ENCODE results near the gene ASB18.

ASB18 gene

GRCh38 chr2:236257136-236257535, 7.1 kb downstream of the ASB18 start (continued):
- TF ChIP-seq BCL6B (tag by site-specific recombination; IDR thresholded peaks at IDR 0.05) (no peak), ZNF311 (tag by site-specific recombination; IDR thresholded peaks at IDR 0.05; ENCODE audit: borderline replicate concordance) (no peak), KLF1 (tag by site-specific recombination; IDR thresholded peaks at IDR 0.05) (no peak)

- ChIA-PET POLR2A (no interaction called here), CTCF (no interaction called here)
- no peaks in the 10 kb centered on the region for H3K9me3 ChIP-seq (ENCODE audit: control insufficient read depth, insufficient read depth, low read depth, low read length)
- H3K27ac ChIP-seq (ENCODE audit: extremely low read depth, low read depth, low read length) = no peak overlapping the region
- TF ChIP-seq ZNF37A (tag by site-specific recombination; IDR thresholded peaks at IDR 0.05) (no peak), GLI4 (tag by site-specific recombination; IDR thresholded peaks at IDR 0.05) (no peak), ZNF404 (tag by site-specific recombination; IDR thresholded peaks at IDR 0.05) (no peak), ZNF184 (tag by site-specific recombination; IDR thresholded peaks at IDR 0.05) (no peak), ZNF48 (tag by site-specific recombination; IDR thresholded peaks at IDR 0.05) (no peak), ZNF335 (tag by site-specific recombination; conservative IDR thresholded peaks at IDR 0.05) (no peak), ZNF580 (tag by site-specific recombination; IDR thresholded peaks at IDR 0.05) (no peak), FEZF1 (tag by site-specific recombination; IDR thresholded peaks at IDR 0.05) (no peak), TRIM28 (IDR thresholded peaks at IDR 0.05; ENCODE audit: borderline replicate concordance, low read length) (no peak), SCRT1 (tag by site-specific recombination; IDR thresholded peaks at IDR 0.05; ENCODE audit: borderline replicate concordance) (no peak), ZFP3 (tag by site-specific recombination; IDR thresholded peaks at IDR 0.05; ENCODE audit: low read depth) (no peak), ZNF514 (tag by site-specific recombination; IDR thresholded peaks at IDR 0.05) (no peak), TCF7L2 (IDR thresholded peaks at IDR 0.05; ENCODE audit: borderline replicate concordance, low read depth, low read length) (no peak), ZNF138 (tag by site-specific recombination; IDR thresholded peaks at IDR 0.05; ENCODE audit: borderline replicate concordance) (no peak), ZNF548 (tag by site-specific recombination; IDR thresholded peaks at IDR 0.05) (no peak), YY1 (tag by site-specific recombination; IDR thresholded peaks at IDR 0.05) (no peak), MEIS1 (CRISPR knock-in tag; IDR thresholded peaks at IDR 0.05; ENCODE audit: borderline replicate concordance) (no peak), SETDB1 (IDR thresholded peaks at IDR 0.05; ENCODE audit: insufficient read length, low read length) (no peak)
- H3K4me3 ChIP-seq (ENCODE audit: low read depth, low read length) = no peak overlapping the region
- no peaks in the 10 kb centered on the region for H3K36me3 ChIP-seq (ENCODE audit: control insufficient read depth in 2 of 2, insufficient read depth in 1 of 2, low read length in 2 of 2)
- no peaks in the 10 kb centered on the region; the same call in 1 of the 2 replicates for H3K4me1 ChIP-seq (ENCODE audit: control insufficient read depth, insufficient read depth, low read length)
Observed at GRCh38 chr2:236256366-236256985, 7.7 kb downstream of the ASB18 start.

- ChIA-PET POLR2A (no interaction called here), CTCF (no interaction called here)
- peaks cover 6% of the 10 kb centered on the region for H3K4me1 ChIP-seq (ENCODE audit: control insufficient read depth, insufficient read depth, low read length)
- TF ChIP-seq ZNF837 (tag by site-specific recombination; IDR thresholded peaks at IDR 0.05) = no peak
- no peak for TF ChIP-seq ZNF10 (tag by site-specific recombination; IDR thresholded peaks at IDR 0.05)
- no peak for TF ChIP-seq HOXC10 (CRISPR knock-in tag; IDR thresholded peaks at IDR 0.05)
- TF ChIP-seq ZFP3 (tag by site-specific recombination; IDR thresholded peaks at IDR 0.05; ENCODE audit: low read depth) = no peak
- TF ChIP-seq ZNF629 (tag by site-specific recombination; IDR thresholded peaks at IDR 0.05) = no peak
- no peak for TF ChIP-seq ZNF560 (tag by site-specific recombination; IDR thresholded peaks at IDR 0.05; ENCODE audit: borderline replicate concordance)
- no peak for TF ChIP-seq ZSCAN30 (tag by site-specific recombination; IDR thresholded peaks at IDR 0.05)
- TF ChIP-seq FEZF1 (tag by site-specific recombination; IDR thresholded peaks at IDR 0.05) = no peak
- TF ChIP-seq HIC1 (tag by site-specific recombination; IDR thresholded peaks at IDR 0.05) = no peak
- TF ChIP-seq ZSCAN23 (tag by site-specific recombination; IDR thresholded peaks at IDR 0.05) = no peak
- TF ChIP-seq KLF10 (tag by site-specific recombination; IDR thresholded peaks at IDR 0.05) = no peak
- TF ChIP-seq ZNF155 (tag by site-specific recombination; IDR thresholded peaks at IDR 0.05) = no peak
- no peak for TF ChIP-seq OVOL3 (tag by site-specific recombination; IDR thresholded peaks at IDR 0.05)
- no peak for TF ChIP-seq KLF1 (tag by site-specific recombination; IDR thresholded peaks at IDR 0.05)
- H3K4me3 ChIP-seq (ENCODE audit: low read depth, low read length) = no peak overlapping the region
- no peak overlapping the region for H3K27ac ChIP-seq (ENCODE audit: extremely low read depth, low read depth, low read length)
- no peaks in the 10 kb centered on the region for H3K36me3 ChIP-seq (ENCODE audit: control insufficient read depth in 2 of 2, insufficient read depth in 1 of 2, low read length in 2 of 2)
- H3K9me3 ChIP-seq (ENCODE audit: control insufficient read depth, insufficient read depth, low read depth, low read length) = no peaks in the 10 kb centered on the region
Observed at GRCh38 chr2:236254674-236255073, 9.5 kb downstream of the ASB18 start.
